ENCODE results near the gene NDUFAF3. TPM values are rescaled to one million over a fixed set of nuclear protein-coding genes. Genes with fewer than 3 reads are reported as not detected.
A peak's percentile ranks its signal among the peaks of the same experiment; 100 is the strongest.

NDUFAF3 gene
- total and polyA plus RNA-seq, 10 of the 15 experiments (the other 5 are each of a cell fraction or from before 2014, with no cell fraction given): 25.4 to 228 (median 63.9) TPM

- peak; percentile 34; the same call in 1 of the 2 replicates for TF ChIP-seq ATF7 (IDR thresholded peaks at IDR 0.05; ENCODE audit: low read depth)
- TF ChIP-seq LARP7 (IDR thresholded peaks at IDR 0.05): peak; percentile 96
- no peak for TF ChIP-seq SUPT20H (IDR thresholded peaks at IDR 0.05; ENCODE audit: borderline replicate concordance, control insufficient read depth, low read depth, low read length)
- TF ChIP-seq MLLT1 (IDR thresholded peaks at IDR 0.05): no peak
- TF ChIP-seq TBL1XR1 (IDR thresholded peaks at IDR 0.05; ENCODE audit: low read depth, low read length): no peak
- 0 out of 2 replicates have a peak, but pooled peaks have one; percentile 31 for TF ChIP-seq EED (IDR thresholded peaks at IDR 0.05; ENCODE audit: low read depth)
- TF ChIP-seq HDAC2 (IDR thresholded peaks at IDR 0.05): no peak
- TF ChIP-seq POLR2AphosphoS2 (IDR thresholded peaks at IDR 0.05; ENCODE audit: low read depth, low read length): peak; percentile 19; the same call in 1 of the 2 replicates
- no peak for TF ChIP-seq PBX3 (IDR thresholded peaks at IDR 0.05; ENCODE audit: insufficient replicate concordance, low read depth, low read length)
- peak; percentile 32; the same call in 1 of the 2 replicates for TF ChIP-seq BRCA1 (IDR thresholded peaks at IDR 0.05; ENCODE audit: low read depth, low read length)
- peak; percentile 96 for TF ChIP-seq TCF3 (IDR thresholded peaks at IDR 0.05; ENCODE audit: borderline replicate concordance, insufficient read depth, low read depth, low read length)
- TF ChIP-seq TAF1 (IDR thresholded peaks at IDR 0.05; ENCODE audit: borderline replicate concordance, low read depth, low read length): peak; percentile 82
- no peak for TF ChIP-seq SRF (IDR thresholded peaks at IDR 0.05; ENCODE audit: low read depth in 2 of 2, low read length in 2 of 2)
- peak; percentile 53; the same call in 1 of the 2 replicates for TF ChIP-seq MXI1 (IDR thresholded peaks at IDR 0.05; ENCODE audit: low read depth, low read length)
- TF ChIP-seq FOXM1 (IDR thresholded peaks at IDR 0.05; ENCODE audit: low read depth, low read length): no peak
- TF ChIP-seq EGR1 (IDR thresholded peaks at IDR 0.05; ENCODE audit: borderline replicate concordance in 1 of 2, low read depth in 2 of 2, low read length in 2 of 2): peak in 1 of 2 experiments; percentile 59; a peak in 1 of 3 replicates
- TF ChIP-seq MTA3 (IDR thresholded peaks at IDR 0.05; ENCODE audit: borderline replicate concordance, low read length): no peak
- peak; percentile 87 for TF ChIP-seq NR2F1 (conservative IDR thresholded peaks at IDR 0.05)
- TF ChIP-seq MTA2 (IDR thresholded peaks at IDR 0.05; ENCODE audit: low read depth): no peak
- TF ChIP-seq ZZZ3 (IDR thresholded peaks at IDR 0.05; ENCODE audit: control insufficient read depth, insufficient read length, low read depth): no peak
Observed at GRCh38 chr3:49021813-49022687, at the start of gene NDUFAF3 (continued).

Data from GM12878 (cell line).